Breast epithelium (tissue), 3 donors: Measurements from ENCODE around the gene HHLA2.

Source experiments
- POLR2AphosphoS5 ChIP-seq, 3 donors: sonication (generic); formaldehyde crosslinking; IDR thresholded peaks; one replicate each; pipeline ENCODE4 v1.6.1; 2017; ENCODE audit warnings: antibody characterized with exemption in 3 of 3
- TF ChIP-seq, protein P1 (sequence below), 3 donors: fragments of 450-650 bp; IDR thresholded peaks; one replicate each; pipeline ENCODE4 v1.5.1; 2016 to 2017; ENCODE audit warnings: antibody characterized with exemption in 3 of 3, mild to moderate bottlenecking in 3 of 3, moderate library complexity in 3 of 3

DNA sequence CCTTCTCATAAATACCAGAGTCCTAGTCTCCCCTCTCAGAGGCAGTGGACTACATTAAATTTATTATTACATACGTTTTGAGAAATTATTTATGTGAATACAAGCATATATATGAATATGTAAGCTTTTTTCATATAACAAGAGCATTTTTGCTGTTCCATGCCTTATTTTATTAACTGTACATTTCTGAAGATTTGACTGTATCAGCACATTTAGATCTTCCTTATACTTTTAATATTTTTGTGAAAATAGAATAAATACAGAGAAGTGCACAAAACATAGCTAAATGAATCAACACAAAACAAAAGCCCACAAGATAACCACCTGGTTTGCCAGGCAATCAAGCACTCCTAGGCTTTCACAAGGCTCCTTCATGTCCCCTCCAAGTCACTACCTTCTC is 27.8 kb downstream of the HHLA2 start:
- TF ChIP-seq, protein P1, sequence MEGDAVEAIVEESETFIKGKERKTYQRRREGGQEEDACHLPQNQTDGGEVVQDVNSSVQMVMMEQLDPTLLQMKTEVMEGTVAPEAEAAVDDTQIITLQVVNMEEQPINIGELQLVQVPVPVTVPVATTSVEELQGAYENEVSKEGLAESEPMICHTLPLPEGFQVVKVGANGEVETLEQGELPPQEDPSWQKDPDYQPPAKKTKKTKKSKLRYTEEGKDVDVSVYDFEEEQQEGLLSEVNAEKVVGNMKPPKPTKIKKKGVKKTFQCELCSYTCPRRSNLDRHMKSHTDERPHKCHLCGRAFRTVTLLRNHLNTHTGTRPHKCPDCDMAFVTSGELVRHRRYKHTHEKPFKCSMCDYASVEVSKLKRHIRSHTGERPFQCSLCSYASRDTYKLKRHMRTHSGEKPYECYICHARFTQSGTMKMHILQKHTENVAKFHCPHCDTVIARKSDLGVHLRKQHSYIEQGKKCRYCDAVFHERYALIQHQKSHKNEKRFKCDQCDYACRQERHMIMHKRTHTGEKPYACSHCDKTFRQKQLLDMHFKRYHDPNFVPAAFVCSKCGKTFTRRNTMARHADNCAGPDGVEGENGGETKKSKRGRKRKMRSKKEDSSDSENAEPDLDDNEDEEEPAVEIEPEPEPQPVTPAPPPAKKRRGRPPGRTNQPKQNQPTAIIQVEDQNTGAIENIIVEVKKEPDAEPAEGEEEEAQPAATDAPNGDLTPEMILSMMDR (IDR thresholded peaks at IDR 0.05) = no peak
- TF ChIP-seq POLR2AphosphoS5 (IDR thresholded peaks at IDR 0.05) = no peak
